Left cardiac atrium (tissue), 4 donors: ENCODE measurements around the gene LRRC37A2. TPM values are rescaled to one million over a fixed set of nuclear protein-coding genes. Genes with fewer than 3 reads are reported as not detected.
A peak's percentile ranks its signal among the peaks of the same experiment; 100 is the strongest.
"Not testable (repeated sequence)": the region's sequence is repeated elsewhere in the genome, so short reads cannot be mapped to it uniquely, and the experiment has no call there.

ENCODE experiments used
- ATAC-seq, 2 donors: fragments of 200-7000 bp; cut with Tn5 transposase; one replicate each; pipeline ENCODE4 v1.9.1; 2020; ENCODE audit warnings: mild to moderate bottlenecking in 2 of 2, moderate library complexity in 2 of 2
- DNase-seq: peaks from one replicate; pipeline ENCODE4 v3.0.0-alpha.2; 2020
- intact Hi-C, 2 donors: fragments of 100-400 bp; cut with DNase I; formaldehyde crosslinking; loops; one replicate each; pipeline versions ENCODE4 v1.14.1 to v1.15.1; 2022 to 2023
- total RNA-seq, 2 donors: library from RNA; stranded (reverse); fragmentation: NEBNext Ultra II Directional; extraction: Animal tissue kit (Norgen Biotek cat#: 25700); gene quantifications; one replicate each; pipeline ENCODE4 v1.2.1, GENCODE V29; 2021
- donor health status: DM: no; HTN: yes; CAD: no.
- donor health status: DM: no; HTN: yes; CAD: no; lungs with severe emphysema.
- donor health status: DM: yes; HTN: yes; CAD: no.
- donor health status: Dilated cardiomyopathy.

Gene LRRC37A2
- total RNA-seq, 2 donors from 2014 or later, result 6.6 to 6.7 TPM

DNA sequence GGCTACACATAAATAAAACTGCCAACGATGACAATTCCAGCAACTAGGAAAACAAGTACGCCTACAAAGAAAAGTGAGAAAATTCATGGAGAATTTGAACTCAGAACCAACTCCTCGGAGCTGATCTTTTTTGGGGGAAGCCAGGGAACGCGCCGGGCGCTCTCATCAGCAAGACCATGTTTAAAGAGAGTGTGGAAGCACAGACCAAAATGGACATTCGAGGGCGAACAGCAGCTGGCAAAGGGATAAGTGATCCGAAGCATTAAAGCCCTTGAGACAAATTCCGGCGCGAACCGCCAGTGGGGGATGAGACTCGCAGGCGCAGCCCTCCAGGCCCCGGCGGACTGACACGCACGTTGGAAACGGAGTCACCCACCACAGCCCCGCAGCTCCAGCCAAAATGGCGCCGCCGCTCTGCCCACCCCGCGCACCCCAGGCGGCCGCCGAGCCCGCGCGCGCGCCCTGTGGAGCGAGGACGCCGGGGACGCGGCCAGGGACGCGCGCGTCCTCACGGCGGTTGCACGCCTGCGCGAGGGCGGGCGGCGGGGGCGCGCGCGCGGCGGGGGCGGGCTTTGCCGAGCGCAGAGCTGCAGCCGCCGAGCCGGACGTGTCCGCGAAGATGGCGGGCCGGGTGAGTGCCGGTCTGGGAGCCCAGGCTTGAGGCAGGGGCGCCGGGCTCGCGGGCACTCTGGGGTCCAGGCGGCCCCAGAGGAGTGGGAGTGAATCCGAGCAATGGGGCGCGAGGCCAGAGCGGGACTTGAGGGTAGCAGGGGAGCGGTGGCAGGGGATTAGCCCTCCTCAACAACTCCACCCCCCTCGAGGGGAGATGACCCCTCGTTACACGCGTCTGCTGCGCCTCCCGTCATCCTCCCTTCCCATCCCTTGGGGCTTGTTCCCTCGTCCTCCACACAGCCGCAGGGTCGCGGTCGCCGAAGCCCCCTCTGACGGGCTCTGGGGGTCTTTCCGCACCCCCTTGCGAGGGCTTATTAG is 78.2 kb downstream of the LRRC37A2 start, which contains the start of gene NSF:
NSF (plus strand) TSS at position 513 of the 990 bp plus-strand sequence; CDS start at position 620, 107 bp downstream.
- DNase-seq, intact Hi-C loops: not testable (repeated sequence)
- peak; percentile 98 to 100 for ATAC-seq

DNA sequence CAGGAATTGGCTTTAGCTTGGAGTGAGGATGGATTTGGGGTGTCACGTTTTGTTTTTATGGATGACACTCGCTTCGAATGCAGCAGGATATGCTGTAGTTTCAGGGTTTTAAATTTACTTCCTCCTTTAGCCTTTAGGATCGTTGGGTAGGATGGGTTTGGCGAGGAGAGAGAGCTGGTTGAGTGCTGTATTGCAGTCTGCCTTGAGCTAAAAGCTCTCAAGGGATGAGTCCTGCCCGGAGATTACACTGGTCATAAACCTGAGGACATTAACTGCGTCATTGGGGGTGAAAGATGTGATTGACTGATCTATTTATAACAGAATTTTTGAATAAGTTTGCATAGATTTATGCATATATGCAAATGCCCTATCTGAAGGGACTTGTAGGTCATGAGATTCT is 79.1 kb downstream of the LRRC37A2 start:
- DNase-seq, intact Hi-C loops: not testable (repeated sequence)
- peak; percentile 60 to 80 for ATAC-seq

DNA sequence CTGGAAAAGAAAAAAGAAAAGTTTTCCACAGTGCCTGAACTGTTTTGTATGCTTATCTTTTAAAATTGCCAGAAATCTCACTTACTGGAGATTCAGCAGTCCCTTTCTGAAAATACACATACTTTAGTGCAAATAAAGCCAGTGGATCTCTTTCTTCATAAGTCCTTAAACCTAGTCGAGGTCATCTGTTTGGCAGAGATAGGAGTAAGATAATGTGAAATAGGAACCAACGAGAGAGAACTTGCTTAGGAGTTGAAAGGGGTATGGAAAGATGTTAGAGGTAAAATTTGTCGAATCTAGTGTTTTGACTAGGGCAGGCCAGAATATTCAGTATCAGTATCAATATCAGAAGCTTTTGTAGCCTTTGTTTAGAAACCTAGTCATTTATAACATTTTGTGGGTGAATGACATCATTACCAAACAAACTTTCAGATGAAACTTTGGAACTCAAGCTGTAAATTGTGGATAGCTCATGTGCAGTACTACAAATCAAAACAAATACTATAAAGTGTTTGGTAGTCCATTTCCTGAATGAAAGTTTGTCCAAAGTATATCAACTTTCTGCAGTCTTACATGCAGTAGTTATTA is 86.2 kb downstream of the LRRC37A2 start:
- intact Hi-C loops, ATAC-seq: not testable (repeated sequence)

DNA sequence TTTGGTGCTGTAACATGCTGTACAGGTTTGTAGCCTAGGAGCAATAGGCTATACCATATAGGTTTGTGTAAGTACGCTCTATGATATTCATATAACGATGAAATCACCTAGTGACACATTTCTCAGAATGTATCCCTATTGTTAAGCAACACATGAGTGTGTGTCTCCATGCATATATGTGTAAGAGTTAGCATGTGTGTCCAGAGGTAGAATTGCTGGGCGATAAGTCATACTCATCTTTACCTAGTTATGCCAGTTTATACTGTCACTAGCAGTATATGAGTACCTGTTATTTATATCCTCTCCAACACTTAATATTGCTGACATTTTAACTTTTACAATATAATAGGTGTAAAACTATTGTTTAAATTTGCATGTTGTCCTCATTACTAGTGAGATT is 88.5 kb downstream of the LRRC37A2 start:
- ATAC-seq, DNase-seq, intact Hi-C loops: not testable (repeated sequence)

More for the DNA sequence above, 86.2 kb downstream of the LRRC37A2 start:
- DNase-seq, result not testable (repeated sequence)

DNA sequence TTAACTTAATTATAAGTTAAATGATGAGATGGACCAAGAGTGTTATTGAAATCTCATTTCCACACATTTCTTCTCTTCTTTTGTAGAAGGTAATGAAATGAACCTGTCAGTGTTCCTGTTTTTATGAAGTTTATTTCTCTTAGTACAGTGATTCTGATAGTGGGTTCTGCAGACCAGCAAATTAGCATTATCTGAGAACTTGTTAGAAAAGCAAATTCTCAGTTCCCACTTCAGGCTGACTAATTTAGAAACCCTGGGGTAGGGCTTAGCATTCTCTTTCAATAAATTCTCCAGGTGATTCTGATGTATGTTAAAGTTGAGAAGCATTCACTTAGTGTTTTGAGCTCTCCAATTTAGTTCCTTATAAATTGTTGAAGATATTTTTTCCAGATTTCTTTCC is 90.9 kb downstream of the LRRC37A2 start:
- intact Hi-C loops, DNase-seq, ATAC-seq: not testable (repeated sequence)

Other genes starting within 250 kb of the LRRC37A2 start
- 1 to 10 TPM; 1.5 to 2.4 TPM for gene LRRC37A, start 217.3 kb upstream of the LRRC37A2 start, total RNA-seq
- gene ARL17B, start 150.7 kb upstream of the LRRC37A2 start, total RNA-seq, result 10 to 100 TPM in 1 of 2 donors, 1 to 10 TPM in 1; 9.8 to 19.1 TPM
- 10 to 100 TPM in 1 of 2 donors, 1 to 10 TPM in 1; 7.5 to 13.3 TPM for gene ARL17A, start 67.2 kb downstream of the LRRC37A2 start, total RNA-seq
- 10 to 100 TPM; 28.8 to 35.8 TPM for gene NSF, start 78.2 kb downstream of the LRRC37A2 start, total RNA-seq